ENCODE measurements around the gene ZP3. TPM values are rescaled to one million over a fixed set of nuclear protein-coding genes. Genes with fewer than 3 reads are reported as not detected.

The ZP3 gene
- total and polyA plus RNA-seq, 10 of the 15 experiments (the other 5 are each of a cell fraction or from before 2014, with no cell fraction given), result 0.39 to 5.1 (median 2.5) TPM

DNA sequence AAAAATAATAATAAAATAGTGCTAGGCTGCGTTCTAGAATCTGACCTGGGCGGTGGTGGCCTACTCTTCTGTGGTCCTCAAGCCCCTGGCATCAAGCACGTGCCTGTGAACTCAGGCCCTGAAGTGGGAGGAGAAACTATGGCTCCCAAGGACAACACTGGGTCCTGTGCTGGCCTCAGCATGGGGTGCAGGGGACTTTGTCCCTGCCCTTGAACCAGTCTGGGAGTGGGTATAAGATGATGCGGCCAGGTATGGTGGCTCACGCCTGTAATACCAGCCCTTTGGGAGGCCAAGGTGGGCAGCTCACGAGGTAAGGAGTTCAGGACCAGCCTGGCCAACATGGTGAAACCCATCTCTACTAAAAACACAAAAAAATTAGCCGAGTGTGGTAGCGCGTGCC is 5.5 kb downstream of the ZP3 start:
- 58% methylated on average over 9 of the region's 9 CpGs for WGBS (ENCODE audit: insufficient coverage, insufficient replicate concordance, low lambda C conversion rate, missing lambda C conversion rate)
- no peak for TF ChIP-seq TCF12 (IDR thresholded peaks at IDR 0.05; ENCODE audit: low read depth, low read length)
- TF ChIP-seq JUND (IDR thresholded peaks at IDR 0.05; ENCODE audit: low read depth, low read length), result no peak
- TF ChIP-seq, protein P1, sequence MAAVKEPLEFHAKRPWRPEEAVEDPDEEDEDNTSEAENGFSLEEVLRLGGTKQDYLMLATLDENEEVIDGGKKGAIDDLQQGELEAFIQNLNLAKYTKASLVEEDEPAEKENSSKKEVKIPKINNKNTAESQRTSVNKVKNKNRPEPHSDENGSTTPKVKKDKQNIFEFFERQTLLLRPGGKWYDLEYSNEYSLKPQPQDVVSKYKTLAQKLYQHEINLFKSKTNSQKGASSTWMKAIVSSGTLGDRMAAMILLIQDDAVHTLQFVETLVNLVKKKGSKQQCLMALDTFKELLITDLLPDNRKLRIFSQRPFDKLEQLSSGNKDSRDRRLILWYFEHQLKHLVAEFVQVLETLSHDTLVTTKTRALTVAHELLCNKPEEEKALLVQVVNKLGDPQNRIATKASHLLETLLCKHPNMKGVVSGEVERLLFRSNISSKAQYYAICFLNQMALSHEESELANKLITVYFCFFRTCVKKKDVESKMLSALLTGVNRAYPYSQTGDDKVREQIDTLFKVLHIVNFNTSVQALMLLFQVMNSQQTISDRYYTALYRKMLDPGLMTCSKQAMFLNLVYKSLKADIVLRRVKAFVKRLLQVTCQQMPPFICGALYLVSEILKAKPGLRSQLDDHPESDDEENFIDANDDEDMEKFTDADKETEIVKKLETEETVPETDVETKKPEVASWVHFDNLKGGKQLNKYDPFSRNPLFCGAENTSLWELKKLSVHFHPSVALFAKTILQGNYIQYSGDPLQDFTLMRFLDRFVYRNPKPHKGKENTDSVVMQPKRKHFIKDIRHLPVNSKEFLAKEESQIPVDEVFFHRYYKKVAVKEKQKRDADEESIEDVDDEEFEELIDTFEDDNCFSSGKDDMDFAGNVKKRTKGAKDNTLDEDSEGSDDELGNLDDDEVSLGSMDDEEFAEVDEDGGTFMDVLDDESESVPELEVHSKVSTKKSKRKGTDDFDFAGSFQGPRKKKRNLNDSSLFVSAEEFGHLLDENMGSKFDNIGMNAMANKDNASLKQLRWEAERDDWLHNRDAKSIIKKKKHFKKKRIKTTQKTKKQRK (IDR thresholded peaks at IDR 0.05; ENCODE audit: low read depth, low read length), result no peak
- no peak for TF ChIP-seq ZZZ3 (IDR thresholded peaks at IDR 0.05; ENCODE audit: control insufficient read depth, insufficient read length, low read depth)
- no peak for TF ChIP-seq EED (IDR thresholded peaks at IDR 0.05; ENCODE audit: low read depth)
- TF ChIP-seq, protein P2, sequence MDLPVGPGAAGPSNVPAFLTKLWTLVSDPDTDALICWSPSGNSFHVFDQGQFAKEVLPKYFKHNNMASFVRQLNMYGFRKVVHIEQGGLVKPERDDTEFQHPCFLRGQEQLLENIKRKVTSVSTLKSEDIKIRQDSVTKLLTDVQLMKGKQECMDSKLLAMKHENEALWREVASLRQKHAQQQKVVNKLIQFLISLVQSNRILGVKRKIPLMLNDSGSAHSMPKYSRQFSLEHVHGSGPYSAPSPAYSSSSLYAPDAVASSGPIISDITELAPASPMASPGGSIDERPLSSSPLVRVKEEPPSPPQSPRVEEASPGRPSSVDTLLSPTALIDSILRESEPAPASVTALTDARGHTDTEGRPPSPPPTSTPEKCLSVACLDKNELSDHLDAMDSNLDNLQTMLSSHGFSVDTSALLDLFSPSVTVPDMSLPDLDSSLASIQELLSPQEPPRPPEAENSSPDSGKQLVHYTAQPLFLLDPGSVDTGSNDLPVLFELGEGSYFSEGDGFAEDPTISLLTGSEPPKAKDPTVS (IDR thresholded peaks at IDR 0.05; ENCODE audit: low read depth, low read length), result no peak
- TF ChIP-seq SP1 (IDR thresholded peaks at IDR 0.05; ENCODE audit: low read depth, low read length), result no peak
- no peak for TF ChIP-seq GABPA (IDR thresholded peaks at IDR 0.05; ENCODE audit: low read depth)
- TF ChIP-seq IKZF2 (IDR thresholded peaks at IDR 0.05), result no peak
- TF ChIP-seq, protein P3, sequence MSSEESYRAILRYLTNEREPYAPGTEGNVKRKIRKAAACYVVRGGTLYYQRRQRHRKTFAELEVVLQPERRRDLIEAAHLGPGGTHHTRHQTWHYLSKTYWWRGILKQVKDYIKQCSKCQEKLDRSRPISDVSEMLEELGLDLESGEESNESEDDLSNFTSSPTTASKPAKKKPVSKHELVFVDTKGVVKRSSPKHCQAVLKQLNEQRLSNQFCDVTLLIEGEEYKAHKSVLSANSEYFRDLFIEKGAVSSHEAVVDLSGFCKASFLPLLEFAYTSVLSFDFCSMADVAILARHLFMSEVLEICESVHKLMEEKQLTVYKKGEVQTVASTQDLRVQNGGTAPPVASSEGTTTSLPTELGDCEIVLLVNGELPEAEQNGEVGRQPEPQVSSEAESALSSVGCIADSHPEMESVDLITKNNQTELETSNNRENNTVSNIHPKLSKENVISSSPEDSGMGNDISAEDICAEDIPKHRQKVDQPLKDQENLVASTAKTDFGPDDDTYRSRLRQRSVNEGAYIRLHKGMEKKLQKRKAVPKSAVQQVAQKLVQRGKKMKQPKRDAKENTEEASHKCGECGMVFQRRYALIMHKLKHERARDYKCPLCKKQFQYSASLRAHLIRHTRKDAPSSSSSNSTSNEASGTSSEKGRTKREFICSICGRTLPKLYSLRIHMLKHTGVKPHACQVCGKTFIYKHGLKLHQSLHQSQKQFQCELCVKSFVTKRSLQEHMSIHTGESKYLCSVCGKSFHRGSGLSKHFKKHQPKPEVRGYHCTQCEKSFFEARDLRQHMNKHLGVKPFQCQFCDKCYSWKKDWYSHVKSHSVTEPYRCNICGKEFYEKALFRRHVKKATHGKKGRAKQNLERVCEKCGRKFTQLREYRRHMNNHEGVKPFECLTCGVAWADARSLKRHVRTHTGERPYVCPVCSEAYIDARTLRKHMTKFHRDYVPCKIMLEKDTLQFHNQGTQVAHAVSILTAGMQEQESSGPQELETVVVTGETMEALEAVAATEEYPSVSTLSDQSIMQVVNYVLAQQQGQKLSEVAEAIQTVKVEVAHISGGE (CRISPR knock-in tag; IDR thresholded peaks at IDR 0.05), result no peak
- TF ChIP-seq, protein P4, sequence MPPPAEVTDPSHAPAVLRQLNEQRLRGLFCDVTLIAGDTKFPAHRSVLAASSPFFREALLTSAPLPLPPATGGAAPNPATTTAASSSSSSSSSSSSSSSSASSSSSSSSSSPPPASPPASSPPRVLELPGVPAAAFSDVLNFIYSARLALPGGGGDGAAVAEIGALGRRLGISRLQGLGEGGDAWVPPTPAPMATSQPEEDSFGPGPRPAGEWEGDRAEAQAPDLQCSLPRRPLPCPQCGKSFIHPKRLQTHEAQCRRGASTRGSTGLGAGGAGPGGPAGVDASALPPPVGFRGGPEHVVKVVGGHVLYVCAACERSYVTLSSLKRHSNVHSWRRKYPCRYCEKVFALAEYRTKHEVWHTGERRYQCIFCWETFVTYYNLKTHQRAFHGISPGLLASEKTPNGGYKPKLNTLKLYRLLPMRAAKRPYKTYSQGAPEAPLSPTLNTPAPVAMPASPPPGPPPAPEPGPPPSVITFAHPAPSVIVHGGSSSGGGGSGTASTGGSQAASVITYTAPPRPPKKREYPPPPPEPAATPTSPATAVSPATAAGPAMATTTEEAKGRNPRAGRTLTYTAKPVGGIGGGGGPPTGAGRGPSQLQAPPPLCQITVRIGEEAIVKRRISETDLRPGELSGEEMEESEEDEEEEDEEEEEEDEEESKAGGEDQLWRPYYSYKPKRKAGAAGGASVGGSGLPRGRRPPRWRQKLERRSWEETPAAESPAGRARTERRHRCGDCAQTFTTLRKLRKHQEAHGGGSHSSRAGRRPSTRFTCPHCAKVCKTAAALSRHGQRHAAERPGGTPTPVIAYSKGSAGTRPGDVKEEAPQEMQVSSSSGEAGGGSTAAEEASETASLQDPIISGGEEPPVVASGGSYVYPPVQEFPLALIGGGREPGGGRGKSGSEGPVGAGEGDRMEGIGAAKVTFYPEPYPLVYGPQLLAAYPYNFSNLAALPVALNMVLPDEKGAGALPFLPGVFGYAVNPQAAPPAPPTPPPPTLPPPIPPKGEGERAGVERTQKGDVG (CRISPR knock-in tag; IDR thresholded peaks at IDR 0.05), result no peak
- no peak for TF ChIP-seq EP300 (IDR thresholded peaks at IDR 0.05; ENCODE audit: borderline replicate concordance in 1 of 2, control insufficient read depth in 1 of 2, low read depth in 2 of 2, low read length in 2 of 2)
- in situ Hi-C loops (cut with MboI), result no loop called here
- CTCF ChIA-PET, result no interaction called here
- no peak overlapping the region for H3K4me2 ChIP-seq (ENCODE audit: control insufficient read depth, insufficient read depth)
- no peaks in the 10 kb centered on the region for H3K36me3 ChIP-seq (ENCODE audit: control insufficient read depth in 2 of 2, insufficient read depth in 2 of 2, low read length in 1 of 2)
- BruUV-seq (replicated peaks), result no TSS peak
- H4K20me1 ChIP-seq (ENCODE audit: control insufficient read depth, insufficient read depth), result no peaks in the 10 kb centered on the region
- peaks cover 2% of the 10 kb centered on the region for H3K4me1 ChIP-seq (ENCODE audit: control insufficient read depth, insufficient read depth, low read length)
- H3K4me3 ChIP-seq, result no peak overlapping the region
- ATAC-seq (no peak), DNase-seq (ENCODE audit: low read depth, low spot score) (no peak), FAIRE-seq (no peak)
- no peak overlapping the region for H3K27ac ChIP-seq (ENCODE audit: control insufficient read depth, insufficient read depth)
- H3K9me3 ChIP-seq (replicated peaks; ENCODE audit: control insufficient read depth, insufficient read depth, low read length), result no peaks in the 10 kb centered on the region
- H3K9ac ChIP-seq (ENCODE audit: control insufficient read depth, insufficient read depth, low read length), result no peak overlapping the region
- RAD21 ChIA-PET (ENCODE audit: unreplicated experiment), result no interaction called here
- POLR2A ChIA-PET, result no interaction called here
- no peak overlapping the region for H2AFZ ChIP-seq (ENCODE audit: control insufficient read depth, low read depth, low read length)
- no peaks in the 10 kb centered on the region for H3K79me2 ChIP-seq (ENCODE audit: control insufficient read depth, insufficient read depth, low read length)
- intact Hi-C loops (cut with micrococcal nuclease; ENCODE audit: unreplicated experiment), result no loop called here
- SMC1A ChIA-PET (ENCODE audit: uncharacterized antibody, unreplicated experiment), result no interaction called here
- no peaks in the 10 kb centered on the region for H3K27me3 ChIP-seq (replicated peaks in 1 of 2; ENCODE audit: control insufficient read depth in 2 of 2, insufficient read depth in 2 of 2, low read length in 1 of 2)

Data from GM12878 (cell line).